ENCODE data around the gene NUDT14.

NUDT14 gene

DNA sequence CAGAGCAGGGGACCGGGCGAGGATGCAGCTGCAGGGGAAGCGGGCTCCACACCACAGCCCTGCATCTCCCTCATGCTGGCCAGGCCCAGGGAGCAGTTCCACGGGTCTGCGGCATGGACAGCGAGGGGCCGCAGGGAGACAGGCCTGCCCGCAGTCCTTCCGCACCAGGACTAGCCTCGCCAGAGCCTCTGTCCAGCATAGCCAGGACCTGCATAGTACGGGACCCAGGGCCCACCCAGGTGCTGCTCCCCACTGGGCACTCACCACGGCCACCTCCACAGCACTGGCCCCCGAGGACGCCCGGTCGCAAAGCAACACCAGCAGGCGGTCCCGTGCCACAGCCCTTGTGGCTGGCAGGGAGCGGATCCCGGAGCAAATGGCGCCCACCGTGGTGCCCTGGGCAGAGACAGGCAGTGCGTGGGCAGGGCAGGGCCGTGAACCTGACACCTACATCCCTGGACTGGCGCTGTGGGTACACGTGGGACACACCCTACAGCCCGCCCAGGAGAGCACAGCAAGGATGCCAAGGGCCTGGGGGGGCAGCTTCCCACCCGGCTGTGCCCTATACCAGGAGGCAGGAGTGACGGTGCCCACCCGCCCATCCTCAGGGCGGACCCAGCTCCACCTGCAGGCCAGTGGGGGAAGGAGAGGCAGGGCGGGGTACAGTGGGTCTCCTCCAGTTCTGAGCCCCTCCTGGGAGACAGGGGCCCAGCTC lies 36.3 kb downstream of the NUDT14 start:
- peak; percentile 25 for DNase-seq

DNA sequence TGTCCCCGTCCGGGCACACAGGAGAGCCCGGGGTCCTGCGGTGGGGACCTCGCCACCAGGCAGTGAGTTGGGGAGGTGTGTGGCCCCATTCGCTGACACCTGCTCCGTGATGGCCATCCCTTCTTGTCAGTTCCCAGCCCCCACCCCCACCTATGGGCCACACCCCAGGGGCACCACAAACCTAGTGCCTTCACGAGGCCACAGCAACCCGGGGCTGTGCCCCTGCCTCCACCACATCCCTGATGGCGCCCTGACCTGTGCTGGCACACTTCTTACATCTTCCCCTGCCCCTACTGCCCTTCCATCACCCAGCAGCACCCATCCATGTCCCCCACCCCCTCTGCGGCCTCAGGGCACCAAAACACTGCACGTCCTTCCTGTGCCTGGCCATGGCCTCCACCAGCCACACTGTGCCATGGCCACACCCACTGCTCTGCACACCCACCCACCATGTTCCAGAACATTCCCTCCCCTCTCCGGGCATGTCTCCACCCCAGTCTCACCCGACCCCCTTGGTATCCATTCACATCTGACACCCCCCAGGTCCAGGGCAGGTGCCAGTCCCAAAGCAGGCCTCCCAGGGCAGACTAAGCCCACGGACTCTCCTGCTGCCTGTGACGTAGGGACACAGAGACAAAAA lies 37.0 kb downstream of the NUDT14 start:
- peak; percentile 10 for DNase-seq

DNA sequence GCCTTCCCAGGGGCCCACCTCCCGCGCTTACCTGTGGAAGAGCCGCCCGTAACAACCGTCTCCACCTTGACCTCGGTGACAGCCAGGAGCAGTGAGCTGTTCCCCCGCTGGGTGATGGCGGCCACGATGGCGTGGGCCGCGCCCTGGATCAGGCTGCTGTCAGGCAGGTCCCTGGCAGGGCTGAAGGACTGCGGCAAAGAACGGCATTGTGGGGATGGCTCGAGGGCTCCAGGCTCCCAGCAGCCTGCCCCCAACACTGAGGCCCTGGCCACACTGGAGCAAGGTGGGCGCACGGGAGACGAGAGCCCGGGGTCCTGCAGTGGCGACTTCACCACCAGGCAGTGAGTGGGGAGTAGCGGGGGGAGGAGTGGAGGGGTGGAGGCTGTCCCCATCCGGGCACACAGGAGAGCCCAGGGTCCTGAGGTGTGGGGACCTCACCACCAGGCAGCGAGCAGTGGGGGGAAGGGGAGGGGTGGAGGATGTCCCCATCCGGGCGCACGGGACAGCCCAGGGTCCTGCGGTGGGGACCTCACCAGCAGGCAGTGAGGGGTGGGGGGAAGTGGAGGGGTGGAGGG lies 37.6 kb downstream of the NUDT14 start:
- peak; percentile 14 for DNase-seq

DNA sequence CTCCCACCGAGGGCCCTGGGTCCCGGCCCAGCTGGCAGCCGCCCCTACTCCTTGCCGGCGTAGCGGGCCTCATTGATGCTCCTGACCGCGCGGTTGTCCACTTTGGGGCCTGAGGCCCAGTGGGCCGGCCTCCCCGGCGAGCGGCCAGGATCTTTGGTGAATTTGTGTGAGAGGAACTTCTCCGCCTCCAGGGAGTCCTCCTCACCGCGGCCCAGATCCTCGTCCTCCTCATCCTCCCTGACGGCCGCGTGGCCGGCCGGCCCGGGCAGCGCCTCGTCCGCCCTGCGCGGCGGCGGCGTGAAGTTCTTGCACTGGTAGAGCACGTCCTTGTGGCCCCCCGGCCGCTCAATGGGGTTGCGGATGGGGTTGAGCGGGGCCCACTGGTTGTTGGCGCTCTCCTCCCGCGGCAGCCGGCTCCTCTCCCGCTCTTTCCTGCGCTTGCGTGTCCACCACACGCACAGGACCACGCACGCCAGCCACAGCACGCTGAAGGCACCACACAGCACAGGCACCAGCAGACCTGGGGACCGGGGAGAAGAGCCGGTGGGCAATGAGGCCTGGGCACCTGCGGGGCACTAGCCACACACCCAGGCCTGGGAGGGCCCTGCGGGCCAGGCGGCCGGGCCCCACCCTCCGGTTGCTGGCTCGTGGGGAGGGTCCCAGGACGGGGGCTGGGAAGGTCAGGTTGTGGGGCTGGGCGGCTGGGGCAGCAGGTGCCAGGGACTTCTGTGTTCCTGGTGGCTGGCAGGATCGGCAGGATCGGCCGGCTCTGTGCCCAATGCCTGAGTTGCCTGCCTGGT lies 38.3 kb downstream of the NUDT14 start:
- peak; percentile 13 for DNase-seq

DNA sequence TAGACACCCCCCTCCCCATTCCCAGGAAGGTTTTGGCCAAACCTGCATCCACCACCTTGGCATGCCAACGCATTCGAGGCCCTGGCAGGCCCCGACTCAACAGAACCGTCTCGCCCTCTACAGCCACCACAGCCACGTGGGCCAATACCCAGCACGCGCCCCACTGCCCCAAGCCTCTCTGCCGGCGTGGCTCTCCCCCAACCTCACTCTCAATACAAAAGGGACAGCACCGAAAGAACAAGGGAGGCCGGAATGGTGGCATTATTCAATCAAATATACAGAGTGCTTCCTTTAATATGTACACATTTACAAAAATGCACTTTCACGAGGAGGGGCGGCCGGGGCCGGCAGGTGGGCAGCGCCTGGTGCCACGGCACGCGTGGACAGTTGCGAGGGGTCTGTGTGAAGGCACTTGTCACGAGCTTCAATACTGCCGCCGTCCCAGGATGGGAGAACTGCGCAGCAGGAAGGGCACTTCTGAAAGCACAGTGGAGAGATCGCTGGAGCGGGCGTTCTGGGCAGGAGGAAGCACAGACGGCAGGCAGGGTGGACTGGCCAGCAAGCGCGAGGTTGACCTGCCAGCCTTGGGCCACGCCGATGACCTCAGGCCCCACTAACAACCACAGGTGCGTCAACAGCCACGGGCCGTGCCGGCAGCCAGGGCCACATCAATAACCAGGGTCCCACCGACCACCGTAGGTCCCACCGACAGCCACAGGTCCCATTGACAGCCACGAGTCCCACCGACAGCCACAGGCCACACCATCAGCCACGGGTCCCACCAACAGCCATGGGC lies 39.4 kb downstream of the NUDT14 start:
- peak; percentile 5 for DNase-seq

DNA sequence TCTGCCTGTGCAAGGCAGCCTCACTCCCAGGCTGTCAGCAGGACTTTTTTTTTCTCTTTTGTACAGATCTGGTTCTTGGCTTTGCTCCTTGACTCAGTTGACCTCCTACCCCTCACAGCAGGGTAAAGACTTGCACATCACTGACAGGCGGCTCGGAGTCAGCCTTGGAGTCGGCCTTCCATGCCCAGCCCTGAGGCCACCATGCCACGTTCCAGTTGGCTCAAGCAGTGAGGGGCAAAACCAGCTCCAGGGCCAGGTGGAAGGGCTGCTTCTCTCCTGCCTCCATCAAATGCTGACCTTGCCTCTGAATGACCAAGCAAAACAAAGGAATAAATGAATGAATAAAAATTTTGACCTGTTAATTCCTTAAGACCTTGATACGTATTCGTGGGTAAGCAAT lies 40.1 kb downstream of the NUDT14 start:
- peak; percentile 4 for DNase-seq

DNA sequence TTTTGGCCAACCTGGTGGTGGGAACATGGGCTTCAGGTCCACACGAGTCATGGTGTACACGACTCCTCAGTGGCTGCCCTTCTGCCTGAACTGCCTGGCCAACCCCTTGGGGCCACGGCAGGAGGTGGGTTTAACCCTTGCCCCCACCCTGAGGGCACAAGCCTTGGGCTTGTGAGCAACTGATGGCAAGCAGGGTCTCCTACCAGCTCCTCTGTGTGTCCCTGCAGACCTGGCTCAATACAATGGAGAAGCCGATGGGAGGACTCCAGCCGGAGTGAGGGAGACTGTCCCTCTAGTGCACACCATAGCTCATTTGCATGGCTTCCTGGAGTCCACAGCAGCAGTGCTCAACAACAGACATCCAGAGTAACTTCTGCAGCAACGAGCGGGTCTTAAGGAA lies 40.5 kb downstream of the NUDT14 start:
- DNase-seq = peak; percentile 10

DNA sequence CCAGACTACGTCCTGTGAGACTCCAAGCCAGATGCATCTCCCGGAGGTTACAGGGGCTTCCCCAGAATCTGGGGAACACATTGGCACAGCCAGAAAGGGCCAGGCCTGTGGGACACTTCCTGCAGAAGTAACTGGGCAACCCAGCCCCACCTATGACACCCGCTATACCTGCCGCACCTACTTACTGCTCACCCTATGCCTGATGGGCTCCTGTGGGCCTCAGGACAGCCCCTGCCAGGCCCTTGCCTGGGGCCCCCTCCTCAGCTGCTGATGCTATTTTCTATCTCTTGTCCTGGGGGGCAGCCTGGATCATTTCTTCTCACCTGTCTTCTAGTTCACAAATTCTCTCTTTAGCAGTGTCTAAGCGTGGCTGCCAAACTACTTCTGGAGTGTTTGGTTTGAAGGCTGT lies 41.3 kb downstream of the NUDT14 start:
- peak; percentile 13 for DNase-seq

DNA sequence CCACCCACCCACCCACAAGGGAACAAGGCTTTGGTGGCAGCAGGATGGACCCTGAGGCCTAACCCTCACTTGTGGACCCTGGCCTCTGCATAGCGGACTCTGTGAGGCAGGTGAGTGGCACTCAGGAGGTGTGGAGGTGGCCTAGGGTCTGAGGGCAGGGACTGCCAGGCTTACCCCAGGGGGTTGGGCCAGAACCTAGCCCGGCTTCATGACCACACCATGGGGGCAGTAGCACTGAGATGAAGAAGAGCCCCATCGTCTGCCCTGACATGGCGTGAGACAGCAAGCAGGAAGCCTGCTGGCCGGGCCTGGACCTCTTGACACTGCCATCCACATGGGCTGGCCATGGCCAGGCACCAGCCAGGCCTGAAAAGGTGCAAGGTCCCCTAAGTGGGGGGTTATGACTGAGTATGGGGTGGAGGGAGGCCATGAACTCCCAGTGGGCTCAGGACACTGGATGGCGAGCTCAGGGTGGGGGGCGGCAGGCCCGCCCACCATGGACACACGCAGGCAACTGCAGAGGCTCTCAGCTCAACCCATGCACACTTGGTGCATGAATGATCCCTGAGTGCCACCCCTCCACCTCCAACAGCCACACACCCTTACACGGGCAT lies 41.8 kb downstream of the NUDT14 start:
- DNase-seq = peak; percentile 6

DNA sequence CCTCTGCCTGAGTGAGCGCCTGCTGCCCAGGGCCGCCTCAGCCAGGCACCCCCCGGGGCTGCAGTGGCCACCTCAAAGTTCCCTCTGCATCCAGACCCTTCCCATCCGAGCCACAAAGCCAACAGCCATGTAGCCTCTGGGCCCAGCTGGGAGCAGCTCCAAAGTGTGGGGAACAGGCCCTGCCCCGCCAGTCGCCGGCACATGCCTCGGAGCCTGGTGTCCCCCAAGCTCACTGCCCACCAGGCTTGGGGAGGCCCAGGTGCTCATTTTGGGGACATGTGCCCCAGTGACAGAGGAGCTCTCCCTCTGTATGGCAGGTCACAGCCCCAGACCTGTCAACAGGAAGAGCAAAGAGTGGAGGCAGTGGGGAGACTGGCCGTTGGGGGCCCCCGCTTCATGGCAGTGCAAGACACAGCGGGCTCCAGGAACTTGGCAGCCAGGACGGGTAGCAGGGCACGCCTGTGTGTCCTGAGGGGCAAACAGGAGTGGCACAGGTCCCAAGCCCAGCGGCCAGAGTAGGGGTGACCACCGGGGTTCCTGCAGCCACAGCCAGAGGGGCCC lies 42.5 kb downstream of the NUDT14 start:
- DNase-seq = peak; percentile 10

DNA sequence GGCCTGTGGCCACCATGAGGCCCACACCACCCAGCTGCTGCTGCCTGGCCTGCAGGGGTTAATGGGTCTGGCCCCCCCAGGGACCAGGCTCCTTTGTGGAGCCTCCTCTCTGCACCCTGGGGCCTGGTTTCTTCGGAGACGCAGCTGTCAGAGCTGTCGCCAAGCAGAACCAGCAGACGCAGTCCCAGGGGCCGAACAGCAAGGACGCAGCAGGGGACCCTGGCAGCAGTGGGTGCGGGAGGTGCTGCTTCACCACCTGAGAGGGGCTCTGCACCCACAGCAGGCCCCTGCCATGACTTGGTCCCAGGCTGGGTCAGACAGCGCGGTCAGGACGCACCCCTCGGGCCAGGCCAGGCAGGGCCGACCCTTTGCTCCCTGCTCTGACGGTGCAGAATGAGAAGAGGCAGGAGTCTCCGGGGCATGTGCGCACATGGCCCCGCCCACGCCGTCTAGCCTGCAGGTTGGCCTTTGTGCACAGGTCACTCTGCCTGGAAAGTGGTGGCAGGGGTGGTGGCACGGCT lies 43.0 kb downstream of the NUDT14 start:
- DNase-seq = no peak

DNA sequence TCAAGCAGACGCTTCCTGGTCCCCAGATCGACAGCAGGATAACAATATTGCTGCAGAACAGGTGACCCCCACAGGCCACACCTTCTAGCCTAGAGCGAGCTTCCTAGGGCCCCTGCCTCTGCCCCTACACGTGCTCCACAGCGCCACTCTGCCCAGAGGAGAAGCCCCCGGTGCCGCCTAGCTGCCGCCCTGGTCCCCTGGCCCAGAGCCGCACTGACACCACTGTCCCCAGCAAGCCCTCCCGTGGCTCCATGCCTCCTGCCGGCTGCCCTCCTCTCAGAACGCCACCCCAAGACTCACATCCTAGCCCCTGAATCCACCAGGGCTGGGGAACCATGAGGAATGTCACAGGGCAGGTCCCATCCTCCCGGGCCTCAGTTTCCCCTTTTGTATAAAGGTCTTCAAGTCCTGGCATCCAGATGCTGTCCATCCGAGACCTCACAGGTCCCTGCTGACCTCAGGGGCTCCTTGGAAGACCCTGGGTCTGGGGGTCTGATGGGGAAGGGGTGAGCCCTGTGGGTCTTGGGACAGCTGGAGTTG lies 43.6 kb downstream of the NUDT14 start:
- peak; percentile 13 for DNase-seq

DNA sequence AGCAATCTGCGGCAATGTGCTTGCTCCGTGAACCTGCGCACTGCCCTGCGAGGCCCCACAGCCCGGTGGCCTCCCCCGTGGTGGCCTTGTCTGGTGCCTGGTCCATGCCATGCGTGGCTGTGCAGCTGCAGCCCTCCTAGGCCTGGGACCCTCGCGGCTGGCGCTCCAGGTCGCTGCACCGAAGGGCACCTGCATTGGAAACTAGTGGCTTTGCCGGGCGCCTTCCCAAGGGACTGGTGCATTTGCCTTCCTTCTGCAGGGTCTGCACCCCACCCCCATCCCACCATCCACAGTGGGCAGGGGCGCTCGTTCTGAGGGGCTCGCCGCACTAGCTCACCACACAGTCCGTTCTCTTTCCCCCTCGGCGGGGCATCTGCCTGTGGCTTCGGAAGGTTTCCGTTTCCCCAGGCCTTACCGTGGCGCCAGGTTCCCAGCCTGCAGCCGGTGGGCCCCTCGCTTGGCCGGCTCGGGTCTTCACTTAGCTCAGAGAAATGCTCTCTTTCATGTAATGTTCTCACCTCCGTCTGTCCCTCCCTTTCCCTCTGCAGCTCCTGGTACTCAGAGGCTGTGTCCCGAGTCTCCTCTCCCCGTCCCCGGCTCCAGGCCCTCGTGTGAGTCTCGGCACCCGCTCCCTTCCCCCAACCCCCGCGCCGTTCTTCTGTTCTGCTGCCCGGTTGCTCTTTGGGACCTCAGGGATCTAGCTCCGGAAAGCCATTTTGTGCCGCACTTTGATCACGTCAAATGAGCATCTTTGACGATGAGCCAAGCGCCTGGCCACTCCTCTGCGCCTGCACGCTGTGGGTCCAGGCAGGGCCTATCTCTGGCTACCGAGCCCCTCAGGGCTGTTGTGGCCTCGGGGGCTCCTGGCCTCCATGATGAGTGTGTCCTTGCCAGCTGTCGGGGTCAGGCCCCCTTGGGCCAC lies 44.5 kb downstream of the NUDT14 start:
- peak; percentile 15 for DNase-seq

DNA sequence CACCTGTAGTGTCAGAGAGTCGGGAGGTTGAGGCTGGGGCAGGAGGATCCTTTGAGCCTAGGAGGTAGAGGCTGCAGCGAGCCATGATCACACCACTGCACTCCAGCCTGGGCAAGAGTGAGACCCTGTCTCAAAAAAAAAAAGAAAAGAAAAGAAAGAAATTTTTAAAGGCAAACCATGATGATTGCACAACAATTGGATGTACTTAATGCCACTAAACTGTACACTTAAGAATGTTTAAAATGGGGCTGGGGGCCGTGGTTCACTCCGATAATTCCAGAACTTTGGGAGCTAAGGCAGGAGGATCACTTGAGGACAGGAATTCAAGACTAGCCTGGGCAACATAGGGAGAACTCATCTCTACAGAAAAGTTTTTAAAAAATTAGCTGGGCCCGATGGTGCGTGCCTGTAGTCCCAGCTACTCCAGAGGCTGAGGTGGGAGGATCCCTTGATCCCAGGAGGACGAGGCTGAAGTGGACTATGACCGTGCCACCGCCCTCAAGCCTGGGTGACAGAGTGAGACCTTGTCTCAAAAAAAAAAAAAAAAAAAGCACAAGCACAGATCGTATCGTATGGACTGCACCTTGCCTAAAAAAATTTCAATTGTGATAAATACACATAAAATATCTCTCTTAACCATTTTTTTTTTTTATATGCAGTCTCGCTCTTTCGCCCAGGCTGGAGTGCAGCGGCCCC lies 45.3 kb downstream of the NUDT14 start:
- DNase-seq = peak; percentile 3

DNA sequence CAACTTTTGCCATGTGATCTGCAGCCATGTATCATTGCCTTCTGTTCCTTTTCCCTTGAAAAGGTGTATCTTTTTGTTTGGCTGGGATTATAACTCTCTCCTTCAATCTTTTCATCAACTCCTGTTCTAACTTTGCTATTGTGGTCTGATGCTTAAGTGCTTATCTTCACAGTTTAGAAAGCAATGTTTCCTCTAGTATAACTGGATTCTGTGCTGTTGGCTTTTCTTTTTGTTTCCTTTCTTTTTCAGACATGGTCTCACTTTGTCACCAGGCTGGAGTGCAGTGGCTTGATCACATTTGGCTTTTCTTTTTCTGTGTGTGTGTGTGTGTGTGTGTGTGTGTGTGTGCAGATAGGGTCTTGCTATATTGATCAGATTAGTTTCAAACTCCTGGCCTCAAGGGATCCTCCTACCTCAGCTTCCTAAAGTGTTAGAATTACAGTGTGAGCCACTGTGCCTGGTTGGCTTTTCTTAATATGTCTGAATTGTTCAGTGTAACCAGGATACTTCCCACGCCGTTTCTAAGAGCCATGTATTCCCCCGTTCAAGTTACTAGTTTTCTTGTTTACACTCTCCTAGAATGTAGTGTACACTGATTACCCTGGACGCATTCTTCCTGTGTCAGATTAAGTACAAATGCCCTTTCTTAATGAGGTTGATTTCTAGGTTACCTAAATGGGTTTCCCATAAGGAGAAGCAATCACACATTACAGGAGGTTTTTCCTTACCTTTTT lies 48.0 kb downstream of the NUDT14 start:
- no peak for DNase-seq

DNA sequence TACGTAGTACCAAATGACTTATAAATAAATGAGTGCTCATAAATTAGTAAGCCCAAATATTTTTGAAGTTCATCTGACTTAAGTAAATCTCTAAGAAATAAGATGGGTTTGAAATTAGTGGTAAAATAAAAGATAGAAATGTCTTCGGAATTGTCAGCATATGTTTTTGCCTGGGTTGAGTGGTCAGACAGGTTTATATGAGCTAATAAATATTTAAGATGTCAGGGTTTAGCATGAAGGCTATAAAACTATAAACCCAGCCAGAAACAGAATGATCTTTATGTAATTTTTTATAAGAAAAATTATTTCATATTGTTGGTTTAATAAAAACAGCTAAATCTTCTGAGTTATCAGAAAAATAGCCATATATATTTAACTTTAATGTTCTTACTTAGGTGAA lies 49.9 kb downstream of the NUDT14 start:
- DNase-seq = no peak

DNA sequence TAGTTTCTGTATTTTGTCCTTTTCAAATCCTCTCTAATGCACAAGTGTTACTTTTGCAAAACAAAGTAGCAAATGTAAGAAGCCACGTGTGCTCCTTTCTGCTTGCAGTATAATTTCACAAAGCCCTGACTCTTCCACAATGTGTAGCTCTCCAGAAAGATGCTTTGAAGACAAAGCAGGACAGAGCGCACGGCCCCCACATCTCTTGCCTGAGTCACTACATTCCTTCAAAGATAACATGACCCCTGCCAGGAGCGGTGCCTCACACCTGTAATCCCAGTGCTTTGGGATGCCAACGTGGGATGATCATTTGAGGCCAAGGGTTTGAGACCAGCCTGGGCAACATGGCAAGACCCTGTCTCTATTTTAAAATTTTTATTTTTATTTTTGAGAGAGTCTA lies 53.1 kb downstream of the NUDT14 start:
- DNase-seq = no peak

DNA sequence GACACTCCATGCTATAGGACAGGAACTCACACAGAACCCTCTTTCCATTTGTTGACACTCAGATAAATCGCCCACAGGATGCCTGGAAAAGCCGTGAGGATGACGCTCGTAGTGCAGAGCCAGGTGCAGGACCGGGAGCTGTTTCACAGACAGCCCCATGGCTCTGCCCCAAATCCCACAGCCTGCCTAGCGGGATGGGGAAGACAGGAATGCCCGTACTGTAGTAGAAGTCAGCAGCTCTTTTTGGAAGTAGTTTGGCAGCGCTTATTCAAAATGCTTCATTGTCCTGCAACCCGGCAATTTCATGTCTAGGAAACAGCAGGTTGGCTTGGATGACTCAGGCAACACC lies 54.2 kb downstream of the NUDT14 start:
- DNase-seq = no peak
